Neural progenitor cell (in vitro differentiated cells): ENCODE results near the gene EIF2A. TPM values are rescaled to one million over a fixed set of nuclear protein-coding genes. Genes with fewer than 3 reads are reported as not detected.
"Not testable (repeated sequence)": the region's sequence is repeated elsewhere in the genome, so short reads cannot be mapped to it uniquely, and the experiment has no call there.

ENCODE experiments used
- DNase-seq: peaks from one replicate; pipeline ENCODE4 v3.0.0-alpha.2; 2016; ENCODE audit warnings: low spot score
- H2AFZ ChIP-seq: fragments of 200-600 bp; sonication (generic); replicated peaks from 2 replicates; pipeline ENCODE4 v1.6.1; 2016; ENCODE audit warnings: antibody characterized with exemption
- H3F3A ChIP-seq: fragments of 200-600 bp; sonication (generic); 2 replicates; pipeline ENCODE4 v1.6.1; 2016; ENCODE audit warnings: antibody characterized with exemption, low read depth
- H3K27ac ChIP-seq: fragments of 200-600 bp; sonication (generic); 2 replicates; pipeline ENCODE4 v1.5.1; 2016; ENCODE audit warnings: mild to moderate bottlenecking
- H3K27me3 ChIP-seq: fragments of 200-600 bp; sonication (generic); 2 replicates; pipeline ENCODE4 v1.6.1; 2016; ENCODE audit warnings: mild to moderate bottlenecking, moderate library complexity
- H3K36me3 ChIP-seq: fragments of 200-600 bp; sonication (generic); 2 replicates; pipeline ENCODE4 v1.5.1; 2016
- H3K4me1 ChIP-seq: fragments of 200-600 bp; sonication (generic); 2 replicates; pipeline ENCODE4 v1.6.1; 2016; ENCODE audit warnings: mixed run types
- H3K4me2 ChIP-seq: fragments of 200-600 bp; sonication (generic); 2 replicates; pipeline ENCODE4 v1.6.1; 2016
- H3K4me3 ChIP-seq: fragments of 200-600 bp; sonication (generic); 2 replicates; pipeline ENCODE4 v1.5.1; 2016
- H3K79me2 ChIP-seq: fragments of 200-600 bp; sonication (generic); 2 replicates; pipeline ENCODE4 v1.6.1; 2016; ENCODE audit warnings: low read depth
- H3K9ac ChIP-seq: fragments of 200-600 bp; sonication (generic); 2 replicates; pipeline ENCODE4 v1.6.1; 2016
- H3K9me3 ChIP-seq: fragments of 200-600 bp; sonication (generic); 2 replicates; pipeline ENCODE4 v1.5.1; 2016; ENCODE audit warnings: low read depth
- H4K20me1 ChIP-seq: fragments of 200-600 bp; sonication (generic); 2 replicates; pipeline ENCODE4 v1.6.1; 2016; ENCODE audit warnings: low read depth
- H3K27ac Mint-ChIP-seq: 3 replicates; pipeline ENCODE4 v1.8.0; 2021; ENCODE audit warnings: mixed read lengths
- H3K27me3 Mint-ChIP-seq: 2 replicates; pipeline ENCODE4 v1.8.0; 2022; ENCODE audit warnings: low read depth, mild to moderate bottlenecking, inconsistent platforms, moderate library complexity, mixed read lengths; ENCODE audit not compliant: insufficient read depth
- H3K36me3 Mint-ChIP-seq: 3 replicates; pipeline ENCODE4 v1.8.0; 2021; ENCODE audit warnings: mixed read lengths
- H3K4me1 Mint-ChIP-seq: 3 replicates; pipeline ENCODE4 v1.8.0; 2021; ENCODE audit warnings: mixed read lengths
- H3K4me3 Mint-ChIP-seq: 3 replicates; pipeline ENCODE4 v1.8.0; 2021; ENCODE audit warnings: mild to moderate bottlenecking, moderate library complexity, mixed read lengths
- H3K9me3 Mint-ChIP-seq: 3 replicates; pipeline ENCODE4 v1.8.0; 2020; ENCODE audit warnings: mixed read lengths
- EZH2 ChIP-seq: fragments of 200-600 bp; sonication (generic); IDR thresholded peaks from 2 replicates; pipeline ENCODE4 v1.6.1; 2017; ENCODE audit warnings: antibody characterized with exemption, mild to moderate bottlenecking, moderate library complexity
- EZH2phosphoT487 ChIP-seq: fragments of 200-600 bp; sonication (generic); IDR thresholded peaks from 2 replicates; pipeline ENCODE4 v1.6.1; 2017; ENCODE audit warnings: antibody characterized with exemption
- total RNA-seq: library from RNA; depleted of rRNA; stranded (reverse); fragments of >200 nt; gene quantifications from 2 replicates; pipeline ENCODE4 v1.2.3, GENCODE V29; 2015; ENCODE audit warnings: low replicate concordance
- TF ChIP-seq, protein P1 (sequence below): fragments of 200-600 bp; sonication (generic); IDR thresholded peaks from 2 replicates; pipeline ENCODE4 v1.5.1; 2017; ENCODE audit warnings: antibody characterized with exemption, mild to moderate bottlenecking

The EIF2A gene
- total RNA-seq, 1 donor from 2014 or later = 135 TPM

GRCh38 chr3:150613034-150613433 is 66.4 kb downstream of the EIF2A start:
- Mint-ChIP-seq H3K4me3 (no peak overlapping the region), H3K4me1 (peaks cover 2% of the 10 kb centered on the region), H3K36me3 (peaks cover 51% of the 10 kb centered on the region), H3K27ac (no peak overlapping the region), H3K27me3 (no peaks in the 10 kb centered on the region), H3K9me3 (peaks cover 27% of the 10 kb centered on the region)
- H3K4me2 ChIP-seq = no peak overlapping the region
- H3K9ac ChIP-seq = no peak overlapping the region
- H3K27me3 ChIP-seq = no peaks in the 10 kb centered on the region
- H2AFZ ChIP-seq = no peak overlapping the region
- H3K4me1 ChIP-seq = peaks cover 8% of the 10 kb centered on the region
- H3K27ac ChIP-seq = no peak overlapping the region
- peaks cover 84% of the 10 kb centered on the region for H3K79me2 ChIP-seq
- H3K9me3 ChIP-seq = no peaks in the 10 kb centered on the region
- H3F3A ChIP-seq = peaks cover 4% of the 10 kb centered on the region
- H3K36me3 ChIP-seq = peaks cover 5% of the 10 kb centered on the region
- TF ChIP-seq EZH2phosphoT487 = no peak
- TF ChIP-seq EZH2 = no peak
- TF ChIP-seq, protein P1, sequence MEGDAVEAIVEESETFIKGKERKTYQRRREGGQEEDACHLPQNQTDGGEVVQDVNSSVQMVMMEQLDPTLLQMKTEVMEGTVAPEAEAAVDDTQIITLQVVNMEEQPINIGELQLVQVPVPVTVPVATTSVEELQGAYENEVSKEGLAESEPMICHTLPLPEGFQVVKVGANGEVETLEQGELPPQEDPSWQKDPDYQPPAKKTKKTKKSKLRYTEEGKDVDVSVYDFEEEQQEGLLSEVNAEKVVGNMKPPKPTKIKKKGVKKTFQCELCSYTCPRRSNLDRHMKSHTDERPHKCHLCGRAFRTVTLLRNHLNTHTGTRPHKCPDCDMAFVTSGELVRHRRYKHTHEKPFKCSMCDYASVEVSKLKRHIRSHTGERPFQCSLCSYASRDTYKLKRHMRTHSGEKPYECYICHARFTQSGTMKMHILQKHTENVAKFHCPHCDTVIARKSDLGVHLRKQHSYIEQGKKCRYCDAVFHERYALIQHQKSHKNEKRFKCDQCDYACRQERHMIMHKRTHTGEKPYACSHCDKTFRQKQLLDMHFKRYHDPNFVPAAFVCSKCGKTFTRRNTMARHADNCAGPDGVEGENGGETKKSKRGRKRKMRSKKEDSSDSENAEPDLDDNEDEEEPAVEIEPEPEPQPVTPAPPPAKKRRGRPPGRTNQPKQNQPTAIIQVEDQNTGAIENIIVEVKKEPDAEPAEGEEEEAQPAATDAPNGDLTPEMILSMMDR = no peak
- DNase-seq = no peak
- H3K4me3 ChIP-seq = no peak overlapping the region
- H4K20me1 ChIP-seq = no peaks in the 10 kb centered on the region

GRCh38 chr3:150613709-150614480 is 67.3 kb downstream of the EIF2A start:
- Mint-ChIP-seq H3K36me3 (peaks cover 55% of the 10 kb centered on the region), H3K27me3 (no peaks in the 10 kb centered on the region), H3K9me3 (peaks cover 33% of the 10 kb centered on the region), H3K27ac (no peak overlapping the region), H3K4me1 (peaks cover 2% of the 10 kb centered on the region), H3K4me3 (no peak overlapping the region)
- TF ChIP-seq, protein P1 = no peak
- TF ChIP-seq EZH2phosphoT487 (no peak), EZH2 (no peak)
- Histone ChIP-seq H3K9ac (no peak overlapping the region), H3K4me1 (no peaks in the 10 kb centered on the region), H3K9me3 (no peaks in the 10 kb centered on the region), H3F3A (no peaks in the 10 kb centered on the region), H3K79me2 (peaks cover 84% of the 10 kb centered on the region), H4K20me1 (no peaks in the 10 kb centered on the region), H3K27me3 (no peaks in the 10 kb centered on the region), H2AFZ (no peak overlapping the region), H3K36me3 (peaks cover 5% of the 10 kb centered on the region), H3K4me3 (no peak overlapping the region), H3K27ac (no peak overlapping the region), H3K4me2 (no peak overlapping the region)
- DNase-seq = no peak

GRCh38 chr3:150620002-150620689 is 73.6 kb downstream of the EIF2A start:
- Histone ChIP-seq H3K27me3 (no peaks in the 10 kb centered on the region), H3K4me2 (no peak overlapping the region), H3K9ac (no peak overlapping the region), H3K27ac (no peak overlapping the region), H3K4me3 (no peak overlapping the region), H3F3A (no peaks in the 10 kb centered on the region), H4K20me1 (no peaks in the 10 kb centered on the region), H3K36me3 (peaks cover 4% of the 10 kb centered on the region), H3K79me2 (peaks cover 69% of the 10 kb centered on the region), H3K9me3 (no peaks in the 10 kb centered on the region), H2AFZ (no peak overlapping the region), H3K4me1 (peaks cover 4% of the 10 kb centered on the region)
- H3K4me3 Mint-ChIP-seq = no peak overlapping the region
- H3K27ac Mint-ChIP-seq = no peak overlapping the region
- peaks cover 12% of the 10 kb centered on the region for H3K9me3 Mint-ChIP-seq
- H3K4me1 Mint-ChIP-seq = no peaks in the 10 kb centered on the region
- TF ChIP-seq, protein P1 = no peak
- no peak for TF ChIP-seq EZH2
- no peak for TF ChIP-seq EZH2phosphoT487
- H3K36me3 Mint-ChIP-seq = peaks cover 33% of the 10 kb centered on the region
- no peaks in the 10 kb centered on the region for H3K27me3 Mint-ChIP-seq
- DNase-seq = no peak

- H3F3A ChIP-seq, H3K27ac Mint-ChIP-seq, H3K27me3 Mint-ChIP-seq, H3K4me1 ChIP-seq, H3K27ac ChIP-seq, H3K4me3 Mint-ChIP-seq, H3K9me3 Mint-ChIP-seq, H3K4me3 ChIP-seq, DNase-seq, H3K27me3 ChIP-seq, H3K4me1 Mint-ChIP-seq, H3K9ac ChIP-seq, H4K20me1 ChIP-seq, H3K9me3 ChIP-seq, H2AFZ ChIP-seq, H3K4me2 ChIP-seq: not testable (repeated sequence)
- H3K36me3 Mint-ChIP-seq = peaks cover 39% of the 10 kb centered on the region
- Histone ChIP-seq H3K79me2 (peaks cover 53% of the 10 kb centered on the region), H3K36me3 (peaks cover 15% of the 10 kb centered on the region)
Measured at GRCh38 chr3:150622955-150623354, 76.4 kb downstream of the EIF2A start.
